Karpas-422 (cell line): ENCODE data around the gene ARRDC2. TPM values are rescaled to one million over a fixed set of nuclear protein-coding genes. Genes with fewer than 3 reads are reported as not detected.
"Not testable (repeated sequence)": the region's sequence is repeated elsewhere in the genome, so short reads cannot be mapped to it uniquely, and the experiment has no call there.

ENCODE experiments used
- DNase-seq: peaks from one replicate; pipeline ENCODE4 v3.0.0-alpha.2; 2015
- H2AFZ ChIP-seq: fragments of 200-600 bp; sonication (generic); 2 replicates; pipeline ENCODE4 v1.6.1; 2014; ENCODE audit warnings: antibody characterized with exemption, low read length, mixed read lengths
- H3K27ac ChIP-seq: fragments of 200-600 bp; sonication (generic); 2 replicates; pipeline ENCODE4 v1.5.1; 2014; ENCODE audit warnings: mild to moderate bottlenecking, low read length, moderate library complexity
- H3K27me3 ChIP-seq: fragments of 200-600 bp; sonication (generic); 2 replicates; pipeline ENCODE4 v1.6.1; 2014; ENCODE audit warnings: low read length, mixed read lengths
- H3K36me3 ChIP-seq: fragments of 200-600 bp; sonication (generic); 2 replicates; pipeline ENCODE4 v1.6.1; 2014; ENCODE audit warnings: low read length, mixed read lengths; ENCODE audit not compliant: insufficient read depth
- H3K4me1 ChIP-seq: fragments of 200-600 bp; sonication (generic); 2 replicates; pipeline ENCODE4 v1.6.1; 2014; ENCODE audit warnings: mild to moderate bottlenecking, low read length, mixed read lengths
- H3K4me2 ChIP-seq: fragments of 200-600 bp; sonication (generic); 2 replicates; pipeline ENCODE4 v1.6.1; 2014; ENCODE audit warnings: low read length, low read depth, mild to moderate bottlenecking; ENCODE audit not compliant: poor library complexity, severe bottlenecking
- H3K4me3 ChIP-seq: fragments of 200-600 bp; sonication (generic); 2 replicates; pipeline ENCODE4 v1.5.1; 2014; ENCODE audit warnings: mild to moderate bottlenecking, antibody characterized with exemption, low read length, mixed read lengths
- H3K79me2 ChIP-seq: fragments of 200-600 bp; sonication (generic); 2 replicates; pipeline ENCODE4 v1.6.1; 2014; ENCODE audit warnings: mild to moderate bottlenecking, low read length, mixed read lengths
- H3K9ac ChIP-seq: fragments of 200-600 bp; sonication (generic); 2 replicates; pipeline ENCODE4 v1.6.0; 2014; ENCODE audit warnings: low read length
- H3K9me2 ChIP-seq: fragments of 200-600 bp; sonication (generic), shearing (Covaris generic); replicated peaks from 2 replicates; pipeline ENCODE4 v1.6.0; 2014; ENCODE audit warnings: mild to moderate bottlenecking, low read length, moderate library complexity; ENCODE audit not compliant: insufficient read depth
- H3K9me3 ChIP-seq: fragments of 300-700, 200-600 bp; sonication (generic); 2 replicates; pipeline ENCODE4 v1.6.1; 2014; ENCODE audit warnings: low read length, mixed read lengths
- H4K20me1 ChIP-seq: fragments of 200-600 bp; sonication (generic); 2 replicates; pipeline ENCODE4 v1.6.1; 2014; ENCODE audit warnings: mild to moderate bottlenecking, antibody characterized with exemption, low read length, low read depth; ENCODE audit not compliant: insufficient read depth
- total RNA-seq: library from RNA; depleted of rRNA; stranded (reverse); fragments of >200 nt; shearing (Covaris generic); gene quantifications from 2 replicates; pipeline ENCODE4 v1.2.3, GENCODE V29; 2014; ENCODE audit warnings: low replicate concordance

ARRDC2 gene
- total RNA-seq, 1 experiment from 2014 or later, result 12.3 TPM

DNA sequence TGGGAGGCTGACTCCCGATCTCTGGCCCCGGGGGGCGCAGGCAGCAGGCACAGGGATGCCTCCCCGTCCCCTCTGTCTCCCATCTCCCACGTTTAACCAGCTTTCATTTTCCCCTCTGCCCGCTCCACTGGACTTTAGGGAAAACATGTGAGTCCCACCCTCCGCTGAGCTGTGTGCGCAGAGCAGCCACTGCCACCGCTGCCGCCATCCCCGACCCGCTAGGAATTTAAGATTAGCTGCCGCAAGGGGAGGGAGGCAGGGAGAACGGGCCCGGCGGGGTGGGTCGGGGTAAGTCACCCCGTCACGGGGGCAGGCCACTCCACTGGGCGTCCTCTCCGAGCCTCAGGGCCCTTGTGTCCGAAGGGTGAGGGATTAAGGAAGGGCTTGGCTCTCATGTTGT is 25.5 kb upstream of the ARRDC2 start:
- H3K9me3 ChIP-seq, result no peaks in the 10 kb centered on the region
- no peak overlapping the region for H3K4me2 ChIP-seq
- H3K4me1 ChIP-seq, result peaks cover 10% of the 10 kb centered on the region
- H4K20me1 ChIP-seq, result no peaks in the 10 kb centered on the region
- H3K4me3 ChIP-seq, result no peak overlapping the region
- H3K9me2 ChIP-seq, result no peaks in the 10 kb centered on the region
- no peaks in the 10 kb centered on the region for H3K79me2 ChIP-seq
- H3K27me3 ChIP-seq, result no peaks in the 10 kb centered on the region
- H3K27ac ChIP-seq, result no peak overlapping the region
- H2AFZ ChIP-seq, result no peak overlapping the region
- no peaks in the 10 kb centered on the region for H3K36me3 ChIP-seq
- no peak overlapping the region for H3K9ac ChIP-seq
- DNase-seq, result no peak

DNA sequence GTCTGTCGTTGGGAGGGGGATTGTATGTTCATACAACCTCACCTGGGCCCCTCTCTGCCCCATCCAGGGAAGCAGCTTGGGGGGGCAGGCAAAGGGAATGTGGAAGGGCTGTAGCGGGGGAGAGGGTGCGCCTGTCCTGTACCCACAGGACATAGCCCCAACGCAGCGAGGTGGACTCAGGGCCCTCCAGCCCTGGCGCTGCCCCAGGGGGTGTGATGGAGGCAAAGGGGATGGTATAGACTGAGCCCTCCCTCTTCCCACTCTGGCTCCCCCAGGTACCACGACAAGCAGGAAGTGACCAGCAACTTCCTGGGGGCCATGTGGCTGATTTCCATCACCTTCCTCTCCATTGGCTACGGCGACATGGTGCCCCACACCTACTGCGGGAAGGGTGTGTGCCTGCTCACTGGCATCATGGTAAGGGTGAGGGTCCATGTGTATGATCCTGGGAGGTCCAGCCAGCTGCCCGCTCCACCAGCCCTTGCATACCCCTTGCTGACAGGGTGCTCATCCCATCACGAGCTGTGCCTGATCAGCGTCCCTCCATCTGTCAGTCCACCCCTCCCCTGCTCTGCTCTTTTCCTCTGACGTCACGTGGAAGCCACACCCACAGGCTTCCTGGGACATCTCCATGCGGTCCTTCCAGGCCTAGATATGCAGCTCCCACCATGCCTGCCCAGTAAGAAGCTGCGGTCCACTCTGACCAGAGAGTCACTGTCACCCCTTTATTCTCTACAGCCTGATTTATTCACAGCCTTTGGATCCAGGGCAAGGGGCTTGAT is 22.7 kb upstream of the ARRDC2 start:
- no peak for DNase-seq
- Histone ChIP-seq H3K27me3 (no peaks in the 10 kb centered on the region), H3K36me3 (no peaks in the 10 kb centered on the region), H3K9me3 (no peaks in the 10 kb centered on the region), H3K9ac (no peak overlapping the region), H3K4me3 (no peak overlapping the region), H3K9me2 (no peaks in the 10 kb centered on the region), H3K27ac (no peak overlapping the region), H2AFZ (no peak overlapping the region), H4K20me1 (no peaks in the 10 kb centered on the region), H3K4me2 (no peak overlapping the region), H3K79me2 (no peaks in the 10 kb centered on the region), H3K4me1 (peaks cover 4% of the 10 kb centered on the region)

DNA sequence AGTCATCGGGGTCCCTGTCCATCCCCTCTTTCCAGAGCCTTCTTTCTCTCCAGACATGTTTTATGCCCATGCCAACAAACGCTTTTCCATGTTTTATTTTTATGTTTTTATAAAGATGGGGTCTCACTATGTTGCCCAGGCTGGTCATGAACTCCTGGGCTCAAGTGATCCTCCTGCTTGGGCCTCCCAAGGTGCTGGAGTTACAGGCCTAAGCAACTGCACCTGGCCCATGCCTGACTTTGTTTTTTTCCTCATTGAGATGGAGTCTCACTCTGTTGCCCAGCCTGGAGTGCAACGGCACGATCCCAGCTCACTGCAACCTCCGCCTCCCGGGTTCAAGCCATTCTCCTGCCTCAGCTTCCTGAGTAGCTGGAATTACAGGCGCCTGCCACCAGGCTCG is 21.4 kb upstream of the ARRDC2 start:
- H3K27ac ChIP-seq, H3K27me3 ChIP-seq, H3K36me3 ChIP-seq, H3K4me1 ChIP-seq, DNase-seq, H3K9me3 ChIP-seq, H3K4me3 ChIP-seq, H4K20me1 ChIP-seq, H3K9ac ChIP-seq, H2AFZ ChIP-seq, H3K79me2 ChIP-seq, H3K4me2 ChIP-seq, H3K9me2 ChIP-seq: not testable (repeated sequence)

DNA sequence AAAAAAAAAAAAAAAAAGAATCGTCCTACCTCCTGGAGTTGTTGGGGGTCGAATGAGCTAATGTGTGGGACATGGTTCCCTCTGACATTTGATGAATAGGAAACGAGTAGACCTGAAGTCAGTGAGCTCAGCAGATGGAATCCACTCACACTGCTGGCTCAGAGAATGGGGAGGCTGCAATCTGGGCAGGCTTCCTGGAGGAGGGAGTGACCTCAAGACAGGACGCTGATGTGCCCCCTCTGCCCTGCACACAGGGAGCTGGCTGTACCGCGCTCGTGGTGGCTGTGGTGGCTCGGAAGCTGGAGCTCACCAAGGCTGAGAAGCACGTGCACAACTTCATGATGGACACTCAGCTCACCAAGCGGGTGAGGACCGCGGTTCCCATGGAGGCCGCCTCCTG is 19.8 kb upstream of the ARRDC2 start:
- no peaks in the 10 kb centered on the region for H3K79me2 ChIP-seq
- H3K4me1 ChIP-seq, result no peaks in the 10 kb centered on the region
- no peak for DNase-seq
- H3K9me2 ChIP-seq, result no peaks in the 10 kb centered on the region
- H3K9ac ChIP-seq, result no peak overlapping the region
- H3K4me2 ChIP-seq, result no peak overlapping the region
- H3K27me3 ChIP-seq, result no peaks in the 10 kb centered on the region
- no peak overlapping the region for H3K4me3 ChIP-seq
- H4K20me1 ChIP-seq, result no peaks in the 10 kb centered on the region
- H3K9me3 ChIP-seq, result no peaks in the 10 kb centered on the region
- no peak overlapping the region for H2AFZ ChIP-seq
- no peak overlapping the region for H3K27ac ChIP-seq
- no peaks in the 10 kb centered on the region for H3K36me3 ChIP-seq

DNA sequence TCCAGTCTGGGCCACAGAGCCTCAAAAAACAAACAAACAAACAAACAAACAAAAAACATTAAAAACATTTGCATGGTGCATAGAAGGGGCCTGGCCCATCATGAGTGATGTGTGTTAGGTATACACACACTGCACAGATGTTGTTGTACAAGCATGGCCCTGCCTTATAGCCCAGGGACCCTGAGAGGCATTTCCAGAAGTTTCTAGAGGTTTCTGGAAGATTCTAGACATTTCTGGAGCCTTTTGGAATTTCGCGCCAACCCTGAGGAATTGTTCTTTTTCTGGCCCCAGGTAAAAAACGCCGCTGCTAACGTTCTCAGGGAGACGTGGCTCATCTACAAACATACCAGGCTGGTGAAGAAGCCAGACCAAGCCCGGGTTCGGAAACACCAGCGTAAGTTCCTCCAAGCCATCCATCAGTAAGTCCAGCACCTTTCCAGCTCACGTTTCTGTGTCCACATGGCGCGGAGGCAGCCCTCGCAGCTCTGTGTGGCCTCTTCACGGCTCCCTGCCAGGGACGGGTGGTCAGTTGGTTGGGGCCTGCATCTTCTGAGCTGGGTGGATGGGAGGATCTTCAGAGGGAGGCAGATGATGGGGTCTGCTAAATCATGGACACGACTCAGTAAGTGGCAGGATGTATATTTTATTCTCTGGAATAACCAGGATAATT is 18.4 kb upstream of the ARRDC2 start:
- Histone ChIP-seq H3K4me1 (peaks cover 3% of the 10 kb centered on the region; the same call in 1 of the 2 replicates), H4K20me1 (no peaks in the 10 kb centered on the region), H3K9me2 (no peaks in the 10 kb centered on the region), H3K27me3 (no peaks in the 10 kb centered on the region), H2AFZ (no peak overlapping the region), H3K27ac (no peak overlapping the region), H3K36me3 (no peaks in the 10 kb centered on the region), H3K9ac (no peak overlapping the region), H3K4me3 (no peak overlapping the region), H3K9me3 (no peaks in the 10 kb centered on the region), H3K4me2 (no peak overlapping the region), H3K79me2 (no peaks in the 10 kb centered on the region)
- DNase-seq, result no peak

DNA sequence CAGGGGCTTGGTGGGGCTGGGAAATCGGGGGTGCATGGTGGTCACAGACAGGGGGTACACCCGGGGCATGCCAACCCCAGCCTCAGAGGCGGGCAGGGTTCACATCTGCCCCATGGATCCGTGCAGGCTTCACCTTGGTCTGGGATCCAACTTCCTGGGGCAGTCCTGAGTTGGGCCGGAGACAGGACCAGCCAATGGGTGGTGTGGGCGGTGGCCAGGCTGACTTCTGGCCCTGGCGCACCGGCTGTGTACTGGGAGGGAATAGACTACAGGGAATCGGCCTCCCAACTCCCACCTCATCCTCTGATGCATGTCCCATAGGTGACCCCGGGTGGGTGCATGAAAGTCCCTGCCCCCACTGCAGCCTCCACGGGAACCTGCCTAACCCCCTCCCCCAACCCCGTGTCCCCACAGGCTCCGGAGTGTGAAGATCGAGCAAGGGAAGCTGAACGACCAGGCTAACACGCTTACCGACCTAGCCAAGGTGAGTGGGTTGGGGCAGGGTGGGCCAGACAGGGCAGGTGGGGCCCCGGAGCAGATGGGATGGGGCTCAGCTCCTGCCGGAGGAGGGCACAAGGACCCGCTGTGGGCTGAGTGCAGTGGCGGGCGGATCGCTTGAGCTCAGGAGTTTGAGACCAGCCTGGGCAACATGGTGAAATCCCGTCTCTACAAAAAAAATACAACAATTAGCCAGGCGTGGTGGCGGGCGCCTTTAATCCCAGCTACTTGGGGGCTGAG is 14.7 kb upstream of the ARRDC2 start:
- H3K36me3 ChIP-seq, result no peaks in the 10 kb centered on the region
- H4K20me1 ChIP-seq, result no peaks in the 10 kb centered on the region
- H3K9ac ChIP-seq, result no peak overlapping the region
- no peak overlapping the region for H3K4me3 ChIP-seq
- H3K27me3 ChIP-seq, result no peaks in the 10 kb centered on the region
- H3K4me1 ChIP-seq, result peaks cover 19% of the 10 kb centered on the region
- H3K4me2 ChIP-seq, result no peak overlapping the region
- no peak overlapping the region for H3K27ac ChIP-seq
- H3K79me2 ChIP-seq, result no peaks in the 10 kb centered on the region
- no peaks in the 10 kb centered on the region for H3K9me3 ChIP-seq
- no peak for DNase-seq
- no peaks in the 10 kb centered on the region for H3K9me2 ChIP-seq
- H2AFZ ChIP-seq, result no peak overlapping the region

DNA sequence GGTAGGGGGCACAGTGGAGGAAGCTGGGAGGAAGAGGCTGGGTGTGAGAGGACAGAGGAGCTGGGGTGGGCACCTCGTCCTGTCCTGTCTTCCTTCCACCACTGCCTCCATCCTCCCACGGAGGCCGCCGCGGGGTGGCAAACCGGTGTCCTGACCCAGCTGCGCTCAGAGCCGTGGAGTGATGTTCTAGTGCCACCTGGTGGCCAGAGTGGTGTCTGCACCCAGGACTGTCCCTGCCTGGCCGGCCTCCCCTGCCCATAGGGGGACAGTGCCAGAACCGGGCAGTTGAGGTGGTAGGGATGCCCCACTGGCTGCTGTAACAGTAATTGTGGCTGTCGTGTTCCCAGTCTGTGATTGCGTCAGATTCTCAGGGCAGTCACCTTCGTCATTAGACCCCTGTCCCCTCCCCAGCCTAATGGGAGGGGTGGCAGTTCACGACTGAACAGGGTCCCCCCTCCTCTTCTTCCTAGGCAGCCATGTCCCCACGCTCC is 11.1 kb upstream of the ARRDC2 start:
- Histone ChIP-seq H2AFZ (no peak overlapping the region), H3K4me3 (no peak overlapping the region), H3K27ac (no peak overlapping the region), H3K9me3 (no peaks in the 10 kb centered on the region), H3K27me3 (no peaks in the 10 kb centered on the region), H3K36me3 (no peaks in the 10 kb centered on the region), H3K9ac (peak overlapping the region; percentile 42; the same call in 1 of the 2 replicates), H3K4me2 (no peak overlapping the region), H3K79me2 (peaks cover 6% of the 10 kb centered on the region), H3K4me1 (peaks cover 27% of the 10 kb centered on the region), H4K20me1 (no peaks in the 10 kb centered on the region), H3K9me2 (no peaks in the 10 kb centered on the region)
- DNase-seq, result peak; percentile 93
